IMR-90 (cell line): Measurements from ENCODE around the gene HDAC6. TPM values are rescaled to one million over a fixed set of nuclear protein-coding genes. Genes with fewer than 3 reads are reported as not detected.
"Not testable (repeated sequence)": the region's sequence is repeated elsewhere in the genome, so short reads cannot be mapped to it uniquely, and the experiment has no call there.

Experiments used
- ATAC-seq: fragments of 200-7000 bp; cut with Tn5 transposase; 2 replicates; pipeline ENCODE4 v1.9.1; 2020; ENCODE audit warnings: low read depth, mild to moderate bottlenecking, moderate library complexity
- BruUV-seq: library from RNA; stranded (reverse); fragments of 400-500 nt; replicated peaks from 2 replicates; lab custom pipeline; 2021; lab: Mats Ljungman, UMichigan
- CTCF ChIA-PET: fragments of 300-600 bp; formaldehyde crosslinking; extraction: SDS; loops from one replicate; lab custom pipeline; 2021; ENCODE audit warnings: antibody characterized with exemption; lab: Yijun Ruan, JAX
- POLR2A ChIA-PET: fragments of 300-600 bp; sonication (Branson Sonifier 250); formaldehyde crosslinking; loops from one replicate; lab custom pipeline; 2022; ENCODE audit warnings: antibody characterized with exemption; ENCODE audit not compliant: unreplicated experiment; lab: Charles Lee
- DNase-seq: peaks from one replicate; pipeline ENCODE4 v3.0.0; 2013
- H2AFZ ChIP-seq: replicated peaks from 2 replicates; pipeline ENCODE3; 2013; ENCODE audit warnings: low read length, mild to moderate bottlenecking; ENCODE audit not compliant: poor library complexity
- H2AK5ac ChIP-seq: 2 replicates; pipeline ENCODE4 v1.6.1; 2013; ENCODE audit warnings: low read depth, low read length, inconsistent platforms
- H2AK9ac ChIP-seq: replicated peaks from 2 replicates; pipeline ENCODE3; 2013; ENCODE audit warnings: mild to moderate bottlenecking, low read depth, low read length, moderate library complexity; ENCODE audit not compliant: poor library complexity
- H2BK120ac ChIP-seq: 2 replicates; pipeline ENCODE4 v1.6.1; 2013; ENCODE audit warnings: low read depth, low read length, inconsistent platforms
- H2BK15ac ChIP-seq: 3 replicates; pipeline ENCODE4 v1.6.1; 2013; ENCODE audit warnings: low read depth, low read length, inconsistent platforms
- H2BK20ac ChIP-seq: 2 replicates; pipeline ENCODE4 v1.6.1; 2013; ENCODE audit warnings: low read depth, mild to moderate bottlenecking, inconsistent platforms, low read length, moderate library complexity
- H2BK5ac ChIP-seq: 2 replicates; pipeline ENCODE4 v1.6.1; 2013; ENCODE audit warnings: mild to moderate bottlenecking, low read depth, low read length, inconsistent platforms; ENCODE audit not compliant: poor library complexity, severe bottlenecking
- H3K14ac ChIP-seq: replicated peaks from 2 replicates; pipeline ENCODE4 v1.6.1; 2013; ENCODE audit warnings: low read depth, low read length, inconsistent platforms
- H3K18ac ChIP-seq: 2 replicates; pipeline ENCODE4 v1.6.1; 2013; ENCODE audit warnings: low read depth, low read length, control low read depth
- H3K23ac ChIP-seq: 2 replicates; pipeline ENCODE4 v1.6.1; 2013; ENCODE audit warnings: low read depth, low read length, inconsistent platforms
- H3K27ac ChIP-seq: 2 replicates; pipeline ENCODE4 v1.5.1; 2013; ENCODE audit warnings: mild to moderate bottlenecking, control low read depth, low read length; ENCODE audit not compliant: insufficient read depth
- H3K27me3 ChIP-seq: 2 replicates; pipeline ENCODE4 v1.6.1; 2013; ENCODE audit warnings: low read length; ENCODE audit not compliant: control insufficient read depth, insufficient read depth
- H3K36me3 ChIP-seq: 2 replicates; pipeline ENCODE4 v1.6.1; 2013; ENCODE audit warnings: low read length, mixed read lengths; ENCODE audit not compliant: control insufficient read depth, insufficient read depth
- H3K4ac ChIP-seq: 2 replicates; pipeline ENCODE4 v1.6.1; 2013; ENCODE audit warnings: low read depth, low read length, inconsistent platforms
- H3K4me1 ChIP-seq: 2 replicates; pipeline ENCODE4 v1.6.1; 2013; ENCODE audit warnings: low read length, mixed read lengths; ENCODE audit not compliant: control insufficient read depth, insufficient read depth
- H3K4me2 ChIP-seq: 2 replicates; pipeline ENCODE4 v1.6.1; 2013; ENCODE audit warnings: low read depth, mild to moderate bottlenecking, control low read depth, low read length, moderate library complexity
- H3K4me3 ChIP-seq: 2 replicates; pipeline ENCODE4 v1.5.1; 2013; ENCODE audit warnings: low read depth, mild to moderate bottlenecking, control low read depth, low read length, moderate library complexity; ENCODE audit not compliant: insufficient read depth
- H3K56ac ChIP-seq: 2 replicates; pipeline ENCODE4 v1.6.1; 2013; ENCODE audit warnings: low read length, inconsistent platforms; ENCODE audit not compliant: insufficient read depth; ENCODE audit errors: extremely low read depth
- H3K79me1 ChIP-seq, 2 experiments: 2 replicates each; pipeline ENCODE4 v1.6.1; 2013; ENCODE audit warnings: low read length in 2 of 2, inconsistent platforms in 1 of 2, low read depth in 1 of 2
- H3K9ac ChIP-seq: 2 replicates; pipeline ENCODE4 v1.6.1; 2013; ENCODE audit warnings: low read depth, low read length, control low read depth
- H3K9me1 ChIP-seq: 2 replicates; pipeline ENCODE4 v1.6.1; 2013; ENCODE audit warnings: low read length, inconsistent platforms; ENCODE audit not compliant: insufficient read depth
- H3K9me3 ChIP-seq: 2 replicates; pipeline ENCODE4 v1.6.1; 2013; ENCODE audit warnings: low read length; ENCODE audit not compliant: control insufficient read depth, insufficient read depth
- H4K20me1 ChIP-seq: 2 replicates; pipeline ENCODE4 v1.6.1; 2013; ENCODE audit warnings: low read length, inconsistent platforms; ENCODE audit not compliant: insufficient read depth
- H4K5ac ChIP-seq: 2 replicates; pipeline ENCODE4 v1.6.1; 2013; ENCODE audit warnings: mild to moderate bottlenecking, low read depth, low read length, control low read depth
- H4K8ac ChIP-seq, 2 experiments: 2 replicates each; pipeline ENCODE4 v1.6.1; 2013; ENCODE audit warnings: low read depth in 2 of 2, low read length in 2 of 2, control low read depth in 1 of 2, inconsistent platforms in 1 of 2
- H4K91ac ChIP-seq: 2 replicates; pipeline ENCODE4 v1.6.1; 2013; ENCODE audit warnings: low read depth, low read length, inconsistent platforms; ENCODE audit not compliant: insufficient read depth
- WGBS, 2 experiments: methylation state at CpG; one replicate each; pipeline versions ENCODE4 v1.1.5 to v1.1.7; 2013; ENCODE audit warnings: missing lambda C conversion rate in 2 of 2; ENCODE audit not compliant: insufficient read length in 1 of 2; ENCODE audit errors: extremely low coverage in 2 of 2; 5-methylcytosine and 5-hydroxymethylcytosine counted together
- dilution Hi-C: fragments of 300-500 bp; cut with HindIII; formaldehyde crosslinking; loops from one replicate; pipeline ENCODE4 v1.14.3; 2018; ENCODE audit warnings: low sequenced_read_pairs; ENCODE audit not compliant: unreplicated experiment
- in situ Hi-C: fragments of 300-500 bp; cut with MboI; formaldehyde crosslinking; loops from 3 replicates; pipeline ENCODE4 v1.14.3; 2019; ENCODE audit warnings: low sequenced_read_pairs, inconsistent platforms, mixed read lengths
- intact Hi-C: fragments of 100-400 bp; cut with micrococcal nuclease; formaldehyde crosslinking; loops from 2 replicates; pipeline ENCODE4 v1.10.0; 2022
- polyA plus RNA-seq, 3 experiments: library from polyadenylated mRNA; depleted of rRNA; stranded (reverse); fragments of >200 nt; gene quantifications; 2 replicates each; pipeline ENCODE4 v1.2.3, GENCODE V29; 2012; ENCODE audit warnings: low replicate concordance in 1 of 3
- total RNA-seq: library from RNA; depleted of rRNA; stranded (reverse); fragments of >200 nt; gene quantifications from 2 replicates; pipeline ENCODE4 v1.2.3, GENCODE V29; 2012

The HDAC6 gene
- total and polyA plus RNA-seq, 2 of the 4 experiments (the other 2 are of a cell fraction) = 16.8 to 26.3 TPM

DNA sequence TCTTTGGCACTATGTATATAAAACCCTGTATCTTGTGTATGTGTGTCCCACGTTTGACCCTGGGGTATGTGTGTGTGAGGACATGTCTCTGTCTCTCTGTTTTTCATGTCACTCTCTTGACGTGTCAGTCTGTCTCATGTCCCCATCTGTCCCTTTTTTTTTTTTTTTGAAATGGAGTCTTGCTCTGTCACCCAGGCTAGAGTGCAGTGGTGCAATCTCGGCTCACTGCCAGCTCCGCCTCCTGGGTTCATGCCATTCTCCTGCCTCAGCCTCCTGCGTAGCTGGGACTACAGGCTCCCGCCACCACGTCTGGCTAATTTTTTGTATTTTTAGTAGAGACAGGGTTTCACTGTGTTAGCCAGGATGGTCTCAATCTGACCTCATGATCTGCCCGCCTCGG lies 17.5 kb downstream of the HDAC6 start:
- H2AFZ ChIP-seq, H4K5ac ChIP-seq, H3K9me1 ChIP-seq, DNase-seq, H2BK20ac ChIP-seq, in situ Hi-C loops, H3K27ac ChIP-seq, H3K27me3 ChIP-seq, H3K4me3 ChIP-seq, H3K4ac ChIP-seq, CTCF ChIA-PET, H3K4me1 ChIP-seq, H2BK5ac ChIP-seq, H4K20me1 ChIP-seq, H4K91ac ChIP-seq, intact Hi-C loops, H3K23ac ChIP-seq, H3K56ac ChIP-seq, BruUV-seq, H3K9ac ChIP-seq, H3K9me3 ChIP-seq, H3K14ac ChIP-seq, dilution Hi-C loops, POLR2A ChIA-PET, H2BK120ac ChIP-seq, H3K79me1 ChIP-seq, H3K4me2 ChIP-seq, ATAC-seq, H4K8ac ChIP-seq, H3K18ac ChIP-seq, H2BK15ac ChIP-seq, H2AK5ac ChIP-seq, H2AK9ac ChIP-seq: not testable (repeated sequence)
- 60% methylated on average over 1 of the region's 9 CpGs; no CpG with 5 or more reads in 1 of the 2 experiments for WGBS, 2 experiments
- H3K36me3 ChIP-seq = peaks cover 29% of the 10 kb centered on the region
